ENCODE data around the gene SERTAD3.
A peak's percentile ranks its signal among the peaks of the same experiment; 100 is the strongest.

The SERTAD3 gene

GRCh38 chr19:40420766-40421765, 23.1 kb downstream of the SERTAD3 start:
- POLR2A ChIA-PET (ENCODE audit: low non-redundant PET), result interaction anchor here (0.5 to 2.0 kb wide), 5 partner anchors 22 to 197 kb away, joined by 3 to 10 read pairs (median 3); partner anchors contain the start of gene BLVRB
- DNase-seq (ENCODE audit: low spot score), result peak; percentile 93
- peak; percentile 94 for TF ChIP-seq CTCF (conservative IDR thresholded peaks at IDR 0.05; ENCODE audit: low read depth)
- H3K27ac ChIP-seq, result peak overlapping the region; percentile 93
- CTCF ChIA-PET, result interaction anchor here (0.5 to 1.9 kb wide), 20 partner anchors 10 to 218 kb away, joined by 3 to 15 read pairs (median 4); partner anchors contain the start of gene SERTAD3

GRCh38 chr19:40420451-40420765, 23.7 kb downstream of the SERTAD3 start:
- ChIA-PET CTCF (interaction anchor here (0.5 to 1.9 kb wide), 19 partner anchors 9 to 326 kb away, joined by 3 to 15 read pairs (median 4); partner anchors contain the start of gene SERTAD3), POLR2A (ENCODE audit: low non-redundant PET) (interaction anchor here (0.5 to 2.0 kb wide), 4 partner anchors 23 to 45 kb away, joined by 3 to 10 read pairs (median 4); partner anchors contain the start of gene BLVRB)
- DNase-seq (ENCODE audit: low spot score), result no peak
- no peak for TF ChIP-seq CTCF (conservative IDR thresholded peaks at IDR 0.05; ENCODE audit: low read depth)
- H3K27ac ChIP-seq, result peak overlapping the region; percentile 93

GRCh38 chr19:40419780-40420179, 24.4 kb downstream of the SERTAD3 start:
- TF ChIP-seq CTCF (conservative IDR thresholded peaks at IDR 0.05; ENCODE audit: low read depth), result no peak
- POLR2A ChIA-PET (ENCODE audit: low non-redundant PET), result interaction anchor here (1.4 to 2.0 kb wide), 2 partner anchors 24 kb away, joined by 3 to 10 read pairs; no protein-coding TSS in a partner anchor
- DNase-seq (ENCODE audit: low spot score), result no peak
- peak overlapping the region; percentile 93 for H3K27ac ChIP-seq
- CTCF ChIA-PET, result interaction anchor here (0.5 to 1.9 kb wide), 9 partner anchors 8 to 327 kb away, joined by 3 to 15 read pairs (median 4); partner anchors contain the start of gene SERTAD3

GRCh38 chr19:40419066-40419612, 25.0 kb downstream of the SERTAD3 start:
- POLR2A ChIA-PET (ENCODE audit: low non-redundant PET), result interaction anchor here (0.6 kb wide), 1 partner anchor 121 kb away, joined by 3 read pairs; no protein-coding TSS in a partner anchor
- peak overlapping the region; percentile 93 for H3K27ac ChIP-seq
- no peak for DNase-seq (ENCODE audit: low spot score)
- CTCF ChIA-PET, result no interaction called here
- no peak for TF ChIP-seq CTCF (conservative IDR thresholded peaks at IDR 0.05; ENCODE audit: low read depth)

- no peak for TF ChIP-seq CTCF (conservative IDR thresholded peaks at IDR 0.05; ENCODE audit: low read depth)
- POLR2A ChIA-PET (ENCODE audit: low non-redundant PET), result no interaction called here
- no peak for DNase-seq (ENCODE audit: low spot score)
- CTCF ChIA-PET, result interaction anchor here (0.7 kb wide), 1 partner anchor 22 kb away, joined by 5 read pairs; no protein-coding TSS in a partner anchor
- H3K27ac ChIP-seq, result no peak overlapping the region
These were observed 26.1 kb downstream of the SERTAD3 start for GRCh38 chr19:40418040-40418439.

- POLR2A ChIA-PET (ENCODE audit: low non-redundant PET), result no interaction called here
- H3K27ac ChIP-seq, result peak overlapping the region; percentile 58
- TF ChIP-seq CTCF (conservative IDR thresholded peaks at IDR 0.05; ENCODE audit: low read depth), result no peak
- CTCF ChIA-PET, result no interaction called here
- DNase-seq (ENCODE audit: low spot score), result no peak
These were observed 26.5 kb downstream of the SERTAD3 start for GRCh38 chr19:40417643-40417981.
